ENCODE data around the gene KAT6B.
A peak's percentile ranks its signal among the peaks of the same experiment; 100 is the strongest.
"Not testable (repeated sequence)": the region's sequence is repeated elsewhere in the genome, so short reads cannot be mapped to it uniquely, and the experiment has no call there.

Gene KAT6B

DNA sequence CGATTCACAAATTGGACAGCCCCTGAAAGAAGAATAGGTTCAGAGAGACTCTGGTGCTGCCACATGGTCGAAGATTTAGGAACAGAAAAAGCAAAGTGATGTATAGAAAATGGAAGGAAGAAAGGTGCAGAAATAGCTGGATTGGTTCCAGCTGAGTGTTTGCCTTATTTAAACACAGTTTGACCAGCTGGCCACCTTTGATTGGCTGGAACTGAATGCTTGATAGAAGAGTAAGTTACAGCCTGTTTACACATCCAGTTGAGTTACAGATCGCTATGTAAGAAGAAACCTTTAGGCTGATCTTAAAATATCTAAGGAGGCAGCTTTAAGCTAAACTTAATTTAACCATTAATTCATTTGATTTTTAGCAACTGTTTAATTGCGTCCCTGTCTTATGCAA, 40.3 kb upstream of the KAT6B start:
- no peak overlapping the region for H2AK5ac ChIP-seq (ENCODE audit: low read depth, low read length)
- H4K91ac ChIP-seq (ENCODE audit: low read depth, low read length, poor library complexity), result no peak overlapping the region
- H3K4me1 ChIP-seq (ENCODE audit: control insufficient read depth in 2 of 2, insufficient read depth in 1 of 2, low read depth in 1 of 2, low read length in 2 of 2), result no peaks in the 10 kb centered on the region
- H2AFZ ChIP-seq (ENCODE audit: low read length), result peak overlapping the region; percentile 36
- no peak overlapping the region for H2BK12ac ChIP-seq (ENCODE audit: low read length)
- H3K27me3 ChIP-seq (ENCODE audit: control insufficient read depth in 3 of 3, insufficient read depth in 3 of 3, low read depth in 1 of 3, low read length in 3 of 3), result peaks cover 0 to 3% (median 0%) of the 10 kb centered on the region in 3 experiments
- H2BK5ac ChIP-seq (ENCODE audit: low read length), result no peak overlapping the region
- no peak overlapping the region for H2BK15ac ChIP-seq (ENCODE audit: low read length)
- H3K79me1 ChIP-seq (ENCODE audit: low read depth, low read length), result no peaks in the 10 kb centered on the region
- H3K4ac ChIP-seq (ENCODE audit: low read length), result no peak overlapping the region
- no peak overlapping the region for H4K8ac ChIP-seq (ENCODE audit: low read depth, low read length)
- H3K9ac ChIP-seq (ENCODE audit: low read depth, low read length, poor library complexity), result no peak overlapping the region
- H3K4me2 ChIP-seq (ENCODE audit: insufficient read depth, low read length, poor library complexity, severe bottlenecking), result no peak overlapping the region
- H3K4me3 ChIP-seq (ENCODE audit: low read length in 2 of 2), result no peak overlapping the region
- no peaks in the 10 kb centered on the region for H3K36me3 ChIP-seq (replicated peaks in 1 of 2; ENCODE audit: control insufficient read depth in 2 of 2, insufficient read depth in 2 of 2, low read length in 2 of 2)
- no peak overlapping the region for H2BK120ac ChIP-seq (ENCODE audit: low read depth, low read length)
- no peak overlapping the region for H3K23ac ChIP-seq (ENCODE audit: low read depth, low read length, poor library complexity)
- no peak overlapping the region for H3K14ac ChIP-seq (ENCODE audit: low read length)
- no peak overlapping the region for H3K27ac ChIP-seq (replicated peaks; ENCODE audit: low read length)
- H3K9me3 ChIP-seq (replicated peaks in 1 of 2; ENCODE audit: control insufficient read depth in 2 of 2, insufficient read depth in 1 of 2, low read depth in 1 of 2, low read length in 2 of 2), result no peaks in the 10 kb centered on the region
- DNase-seq (ENCODE audit: low spot score), result no peak
- H3K18ac ChIP-seq (ENCODE audit: low read length), result no peak overlapping the region
- no CpG with 5 or more reads among the region's 4 CpGs for WGBS, 2 donors (ENCODE audit: extremely low coverage in 2 of 2, insufficient read length in 2 of 2, insufficient replicate concordance in 1 of 2)

DNA sequence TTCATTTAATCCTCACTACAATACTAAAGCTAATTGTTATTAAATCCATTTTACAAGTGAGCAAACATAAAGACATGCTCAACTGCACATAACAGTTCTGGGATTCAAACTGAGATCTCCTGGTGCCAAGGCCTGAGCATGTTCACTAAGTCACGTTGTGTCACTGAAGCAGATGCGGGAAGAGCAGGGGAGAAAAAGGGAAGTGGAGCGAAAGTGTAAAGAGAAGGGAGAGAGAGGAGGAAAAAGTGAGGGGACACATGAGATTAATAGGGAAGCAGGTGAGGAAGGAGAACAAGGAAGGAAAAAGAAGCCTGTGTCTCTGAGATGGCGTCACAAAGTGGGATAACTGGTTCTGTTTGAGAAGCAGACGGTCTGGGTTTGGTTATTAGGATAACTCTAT, 38.9 kb upstream of the KAT6B start:
- H3K14ac ChIP-seq (ENCODE audit: low read length), result no peak overlapping the region
- no peak overlapping the region for H2BK120ac ChIP-seq (ENCODE audit: low read depth, low read length)
- DNase-seq (ENCODE audit: low spot score), result no peak
- no peak overlapping the region for H2BK12ac ChIP-seq (ENCODE audit: low read length)
- H3K4me3 ChIP-seq (ENCODE audit: low read length in 2 of 2), result no peak overlapping the region
- H2BK5ac ChIP-seq (ENCODE audit: low read length), result no peak overlapping the region
- no peak overlapping the region for H2AK5ac ChIP-seq (ENCODE audit: low read depth, low read length)
- no peaks in the 10 kb centered on the region for H3K9me3 ChIP-seq (replicated peaks in 1 of 2; ENCODE audit: control insufficient read depth in 2 of 2, insufficient read depth in 1 of 2, low read depth in 1 of 2, low read length in 2 of 2)
- no peak overlapping the region for H4K8ac ChIP-seq (ENCODE audit: low read depth, low read length)
- H2BK15ac ChIP-seq (ENCODE audit: low read length), result no peak overlapping the region
- no peaks in the 10 kb centered on the region for H3K36me3 ChIP-seq (replicated peaks in 1 of 2; ENCODE audit: control insufficient read depth in 2 of 2, insufficient read depth in 2 of 2, low read length in 2 of 2)
- H3K27ac ChIP-seq (replicated peaks; ENCODE audit: low read length), result no peak overlapping the region
- no peaks in the 10 kb centered on the region for H3K79me1 ChIP-seq (ENCODE audit: low read depth, low read length)
- no peak overlapping the region for H4K91ac ChIP-seq (ENCODE audit: low read depth, low read length, poor library complexity)
- no peak overlapping the region for H3K23ac ChIP-seq (ENCODE audit: low read depth, low read length, poor library complexity)
- H3K18ac ChIP-seq (ENCODE audit: low read length), result no peak overlapping the region
- no peaks in the 10 kb centered on the region for H3K4me1 ChIP-seq (ENCODE audit: control insufficient read depth in 2 of 2, insufficient read depth in 1 of 2, low read depth in 1 of 2, low read length in 2 of 2)
- no peak overlapping the region for H2AFZ ChIP-seq (ENCODE audit: low read length)
- 100% methylated on average over 1 to 2 of the region's 5 CpGs for WGBS, 2 donors (ENCODE audit: extremely low coverage in 2 of 2, insufficient read length in 2 of 2, insufficient replicate concordance in 1 of 2)
- no peak overlapping the region for H3K9ac ChIP-seq (ENCODE audit: low read depth, low read length, poor library complexity)
- H3K4ac ChIP-seq (ENCODE audit: low read length), result no peak overlapping the region
- no peak overlapping the region for H3K4me2 ChIP-seq (ENCODE audit: insufficient read depth, low read length, poor library complexity, severe bottlenecking)
- no peaks in the 10 kb centered on the region for H3K27me3 ChIP-seq (ENCODE audit: control insufficient read depth in 3 of 3, insufficient read depth in 3 of 3, low read depth in 1 of 3, low read length in 3 of 3)

DNA sequence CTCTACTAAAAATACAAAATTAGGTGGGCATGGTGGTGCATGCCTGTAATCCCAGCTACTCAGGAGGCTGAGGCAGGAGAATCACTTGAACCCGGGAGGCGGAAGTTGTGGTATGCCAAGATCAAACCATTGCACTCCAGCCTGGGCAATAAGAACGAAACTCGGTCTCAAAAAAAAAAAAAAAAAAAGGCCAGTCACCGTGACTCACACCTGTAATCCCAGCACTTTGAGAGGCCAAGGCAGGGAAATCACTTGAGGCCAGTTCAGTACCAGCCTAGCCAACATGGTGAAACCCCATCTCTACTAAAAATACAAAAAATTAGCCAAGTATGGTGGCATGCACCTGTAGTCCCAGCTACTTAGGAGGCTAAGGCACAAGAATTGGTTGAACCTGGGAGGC, 34.4 kb upstream of the KAT6B start:
- not testable (repeated sequence) for H3K9ac ChIP-seq (ENCODE audit: low read depth, low read length, poor library complexity); H2AK5ac ChIP-seq (ENCODE audit: low read depth, low read length); H2BK120ac ChIP-seq (ENCODE audit: low read depth, low read length); H3K4me3 ChIP-seq (ENCODE audit: low read length in 2 of 2); H3K23ac ChIP-seq (ENCODE audit: low read depth, low read length, poor library complexity); H2AFZ ChIP-seq (ENCODE audit: low read length); H3K4me2 ChIP-seq (ENCODE audit: insufficient read depth, low read length, poor library complexity, severe bottlenecking); H2BK5ac ChIP-seq (ENCODE audit: low read length); DNase-seq (ENCODE audit: low spot score); H3K36me3 ChIP-seq (replicated peaks in 1 of 2; ENCODE audit: control insufficient read depth in 2 of 2, insufficient read depth in 2 of 2, low read length in 2 of 2); H3K79me1 ChIP-seq (ENCODE audit: low read depth, low read length); H3K4ac ChIP-seq (ENCODE audit: low read length); H2BK15ac ChIP-seq (ENCODE audit: low read length); H3K14ac ChIP-seq (ENCODE audit: low read length); H4K8ac ChIP-seq (ENCODE audit: low read depth, low read length); H3K27me3 ChIP-seq (ENCODE audit: control insufficient read depth in 3 of 3, insufficient read depth in 3 of 3, low read depth in 1 of 3, low read length in 3 of 3); H3K4me1 ChIP-seq (ENCODE audit: control insufficient read depth in 2 of 2, insufficient read depth in 1 of 2, low read depth in 1 of 2, low read length in 2 of 2); H3K27ac ChIP-seq (replicated peaks; ENCODE audit: low read length); H3K18ac ChIP-seq (ENCODE audit: low read length); H4K91ac ChIP-seq (ENCODE audit: low read depth, low read length, poor library complexity); H2BK12ac ChIP-seq (ENCODE audit: low read length); H3K9me3 ChIP-seq (replicated peaks in 1 of 2; ENCODE audit: control insufficient read depth in 2 of 2, insufficient read depth in 1 of 2, low read depth in 1 of 2, low read length in 2 of 2)
- no CpG with 5 or more reads among the region's 5 CpGs for WGBS, 2 donors (ENCODE audit: extremely low coverage in 2 of 2, insufficient read length in 2 of 2, insufficient replicate concordance in 1 of 2)

DNA sequence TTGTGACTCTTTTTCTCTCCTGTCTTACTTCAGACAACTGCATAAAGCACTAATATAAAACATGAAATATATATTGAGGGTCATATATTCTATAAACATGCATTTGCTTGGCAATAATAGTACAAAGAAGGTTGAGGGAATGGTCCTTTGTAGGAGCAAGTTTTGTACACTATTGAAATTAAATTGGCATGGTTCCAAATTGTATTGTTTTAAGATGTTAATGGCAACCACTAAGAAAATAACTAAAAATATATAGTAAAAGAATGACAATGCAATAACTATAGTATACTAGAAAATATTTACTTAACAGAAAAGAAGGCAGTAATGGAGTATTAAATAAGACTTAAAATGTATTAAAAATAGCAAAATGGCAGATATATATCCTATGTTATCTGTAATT, 33.7 kb upstream of the KAT6B start:
- no peaks in the 10 kb centered on the region for H3K9me3 ChIP-seq (replicated peaks in 1 of 2; ENCODE audit: control insufficient read depth in 2 of 2, insufficient read depth in 1 of 2, low read depth in 1 of 2, low read length in 2 of 2)
- DNase-seq (ENCODE audit: low spot score), result no peak
- H3K4me3 ChIP-seq (ENCODE audit: low read length in 2 of 2), result no peak overlapping the region
- no peak overlapping the region for H3K14ac ChIP-seq (ENCODE audit: low read length)
- H4K91ac ChIP-seq (ENCODE audit: low read depth, low read length, poor library complexity), result no peak overlapping the region
- H2BK5ac ChIP-seq (ENCODE audit: low read length), result no peak overlapping the region
- H3K36me3 ChIP-seq (replicated peaks in 1 of 2; ENCODE audit: control insufficient read depth in 2 of 2, insufficient read depth in 2 of 2, low read length in 2 of 2), result no peaks in the 10 kb centered on the region
- no peak overlapping the region for H2AFZ ChIP-seq (ENCODE audit: low read length)
- H2AK5ac ChIP-seq (ENCODE audit: low read depth, low read length), result no peak overlapping the region
- no peak overlapping the region for H3K9ac ChIP-seq (ENCODE audit: low read depth, low read length, poor library complexity)
- H3K23ac ChIP-seq (ENCODE audit: low read depth, low read length, poor library complexity), result no peak overlapping the region
- no peaks in the 10 kb centered on the region for H3K79me1 ChIP-seq (ENCODE audit: low read depth, low read length)
- H3K4me1 ChIP-seq (ENCODE audit: control insufficient read depth in 2 of 2, insufficient read depth in 1 of 2, low read depth in 1 of 2, low read length in 2 of 2), result no peaks in the 10 kb centered on the region
- no peak overlapping the region for H4K8ac ChIP-seq (ENCODE audit: low read depth, low read length)
- no peak overlapping the region for H2BK15ac ChIP-seq (ENCODE audit: low read length)
- no peak overlapping the region for H3K4ac ChIP-seq (ENCODE audit: low read length)
- no peak overlapping the region for H3K27ac ChIP-seq (replicated peaks; ENCODE audit: low read length)
- H3K27me3 ChIP-seq (ENCODE audit: control insufficient read depth in 3 of 3, insufficient read depth in 3 of 3, low read depth in 1 of 3, low read length in 3 of 3), result no peaks in the 10 kb centered on the region
- no peak overlapping the region for H2BK12ac ChIP-seq (ENCODE audit: low read length)
- H3K18ac ChIP-seq (ENCODE audit: low read length), result no peak overlapping the region
- no peak overlapping the region for H2BK120ac ChIP-seq (ENCODE audit: low read depth, low read length)
- H3K4me2 ChIP-seq (ENCODE audit: insufficient read depth, low read length, poor library complexity, severe bottlenecking), result no peak overlapping the region
